HG02759 (cell line): ENCODE measurements around the gene CTRL.
"Not testable (repeated sequence)": the region's sequence is repeated elsewhere in the genome, so short reads cannot be mapped to it uniquely, and the experiment has no call there.

Source experiments
- ATAC-seq: cut with Tn5 transposase; IDR thresholded peaks from one replicate; pipeline ENCODE4 v1.9.1; 2021; ENCODE audit warnings: mild to moderate bottlenecking, moderate library complexity; ENCODE audit not compliant: unreplicated experiment

CTRL gene

GRCh38 chr16:67931712-67932461 lies at the start of gene CTRL:
Gene CTRL, minus strand, starts transcription at chr16:67931862. Its CDS starts 10 bp downstream, at chr16:67931852.
- no peak for ATAC-seq

GRCh38 chr16:67979955-67980678 lies 48.5 kb upstream of the CTRL start, which contains the start of gene DPEP3:
Gene DPEP3, minus strand, starts transcription at chr16:67980499. Its CDS starts 119 bp downstream, at chr16:67980380.
- no peak for ATAC-seq

- ATAC-seq: no peak
These were observed 46.0 kb upstream of the CTRL start for GRCh38 chr16:67977469-67978227.

- ATAC-seq: no peak
These were observed 45.3 kb upstream of the CTRL start for GRCh38 chr16:67977005-67977404.

GRCh38 chr16:67976205-67976604 lies 44.5 kb upstream of the CTRL start:
- no peak for ATAC-seq

GRCh38 chr16:67975321-67976105 lies 43.9 kb upstream of the CTRL start:
- no peak for ATAC-seq

GRCh38 chr16:67972285-67972684 lies 40.6 kb upstream of the CTRL start:
- not testable (repeated sequence) for ATAC-seq

GRCh38 chr16:67971111-67971510 lies 39.4 kb upstream of the CTRL start:
- ATAC-seq: no peak

GRCh38 chr16:67969254-67970039 lies 37.8 kb upstream of the CTRL start:
- ATAC-seq: no peak

GRCh38 chr16:67968400-67969253 lies 37.0 kb upstream of the CTRL start, which contains the start of gene SLC12A4:
Gene SLC12A4, minus strand, starts transcription at chr16:67968637. Its CDS starts 84 bp downstream, at chr16:67968553.
- ATAC-seq: peak; percentile 83

GRCh38 chr16:67967958-67968399 lies 36.3 kb upstream of the CTRL start:
- peak; percentile 23 for ATAC-seq

- peak; percentile 3 for ATAC-seq
These were observed 35.7 kb upstream of the CTRL start for GRCh38 chr16:67967183-67967957.

GRCh38 chr16:67966549-67967182 lies 35.0 kb upstream of the CTRL start:
- no peak for ATAC-seq

- ATAC-seq: no peak
These were observed 34.2 kb upstream of the CTRL start for GRCh38 chr16:67965668-67966548.

- ATAC-seq: no peak
These were observed 32.9 kb upstream of the CTRL start for GRCh38 chr16:67964477-67965131.
